Stimulated activated CD4-positive, alpha-beta T cell treated with anti-CD3 and anti-CD28 coated beads, Interleukin-12 subunit alpha, Interleukin-12 subunit beta, amount 100 ng/mL, for 48 hours (primary cell): ENCODE data around the gene KCNN2.
A peak's percentile ranks its signal among the peaks of the same experiment; 100 is the strongest.
"Not testable (repeated sequence)": the region's sequence is repeated elsewhere in the genome, so short reads cannot be mapped to it uniquely, and the experiment has no call there.

Source experiments
- DNase-seq, 3 donors: peaks; one replicate each; pipeline ENCODE4 v3.0.0-alpha.2; 2020; ENCODE audit warnings: low read depth in 2 of 3, low spot score in 1 of 3

The KCNN2 gene

GRCh38 chr5:114418176-114419066 lies 56.6 kb downstream of the KCNN2 start:
- no peak for DNase-seq

- no peak for DNase-seq
Measured at GRCh38 chr5:114419067-114419388, 57.2 kb downstream of the KCNN2 start.

GRCh38 chr5:114419959-114420358 lies 58.1 kb downstream of the KCNN2 start:
- no peak for DNase-seq

- no peak for DNase-seq
Measured at GRCh38 chr5:114427204-114427603, 65.3 kb downstream of the KCNN2 start.

GRCh38 chr5:114430532-114430931 lies 68.7 kb downstream of the KCNN2 start:
- no peak for DNase-seq

- DNase-seq: not testable (repeated sequence)
Measured at GRCh38 chr5:114432684-114433083, 70.8 kb downstream of the KCNN2 start.

- no peak for DNase-seq
Measured at GRCh38 chr5:114434396-114435219, 72.7 kb downstream of the KCNN2 start.

- DNase-seq: no peak
Measured at GRCh38 chr5:114435220-114435481, 73.3 kb downstream of the KCNN2 start.

- no peak for DNase-seq
Measured at GRCh38 chr5:114435885-114436299, 74.0 kb downstream of the KCNN2 start.

- DNase-seq: no peak
Measured at GRCh38 chr5:114437936-114438335, 76.1 kb downstream of the KCNN2 start.

GRCh38 chr5:114438471-114438870 lies 76.6 kb downstream of the KCNN2 start:
- DNase-seq: no peak

- DNase-seq: no peak
Measured at GRCh38 chr5:114447084-114447773, 85.4 kb downstream of the KCNN2 start.

- no peak for DNase-seq
Measured at GRCh38 chr5:114448481-114448880, 86.6 kb downstream of the KCNN2 start.

- peak; percentile 14 to 25 (median 19) for DNase-seq
Measured at GRCh38 chr5:114449860-114450421, 88.1 kb downstream of the KCNN2 start.

GRCh38 chr5:114450437-114450836 lies 88.6 kb downstream of the KCNN2 start:
- DNase-seq: no peak

- DNase-seq: no peak
Measured at GRCh38 chr5:114458726-114459125, 96.9 kb downstream of the KCNN2 start.

GRCh38 chr5:114467171-114467570 lies 105.3 kb downstream of the KCNN2 start:
- DNase-seq: no peak

GRCh38 chr5:114467729-114468128 lies 105.9 kb downstream of the KCNN2 start:
- no peak for DNase-seq

GRCh38 chr5:114469372-114469771 lies 107.5 kb downstream of the KCNN2 start:
- no peak for DNase-seq

GRCh38 chr5:114471529-114471928 lies 109.7 kb downstream of the KCNN2 start:
- no peak for DNase-seq

GRCh38 chr5:114473541-114473940 lies 111.7 kb downstream of the KCNN2 start:
- DNase-seq: no peak
